ENCODE results near the gene DIAPH2.
A peak's percentile ranks its signal among the peaks of the same experiment; 100 is the strongest.

DNA sequence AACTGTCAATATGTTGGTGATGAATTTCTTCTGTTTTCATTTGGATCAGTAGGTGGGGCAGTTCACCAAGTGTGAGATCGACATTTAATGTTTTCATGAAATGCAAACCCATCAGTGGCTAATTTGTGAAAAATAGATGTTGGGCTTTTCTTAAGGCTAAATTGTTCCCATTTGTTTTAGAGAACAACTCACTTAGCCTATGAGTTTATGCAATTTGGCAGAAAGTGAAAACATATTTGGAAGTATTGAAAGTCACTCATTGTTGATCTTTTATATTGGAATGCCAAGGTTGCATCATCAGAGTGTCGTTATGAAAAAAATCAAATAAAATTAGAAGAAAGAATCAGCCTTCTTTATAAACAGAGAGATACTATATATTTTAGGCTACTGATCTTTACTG lies 331.5 kb downstream of the DIAPH2 start:
- TF ChIP-seq, protein P1, sequence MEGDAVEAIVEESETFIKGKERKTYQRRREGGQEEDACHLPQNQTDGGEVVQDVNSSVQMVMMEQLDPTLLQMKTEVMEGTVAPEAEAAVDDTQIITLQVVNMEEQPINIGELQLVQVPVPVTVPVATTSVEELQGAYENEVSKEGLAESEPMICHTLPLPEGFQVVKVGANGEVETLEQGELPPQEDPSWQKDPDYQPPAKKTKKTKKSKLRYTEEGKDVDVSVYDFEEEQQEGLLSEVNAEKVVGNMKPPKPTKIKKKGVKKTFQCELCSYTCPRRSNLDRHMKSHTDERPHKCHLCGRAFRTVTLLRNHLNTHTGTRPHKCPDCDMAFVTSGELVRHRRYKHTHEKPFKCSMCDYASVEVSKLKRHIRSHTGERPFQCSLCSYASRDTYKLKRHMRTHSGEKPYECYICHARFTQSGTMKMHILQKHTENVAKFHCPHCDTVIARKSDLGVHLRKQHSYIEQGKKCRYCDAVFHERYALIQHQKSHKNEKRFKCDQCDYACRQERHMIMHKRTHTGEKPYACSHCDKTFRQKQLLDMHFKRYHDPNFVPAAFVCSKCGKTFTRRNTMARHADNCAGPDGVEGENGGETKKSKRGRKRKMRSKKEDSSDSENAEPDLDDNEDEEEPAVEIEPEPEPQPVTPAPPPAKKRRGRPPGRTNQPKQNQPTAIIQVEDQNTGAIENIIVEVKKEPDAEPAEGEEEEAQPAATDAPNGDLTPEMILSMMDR (conservative IDR thresholded peaks at IDR 0.05; ENCODE audit: low read depth, low read length) = peak; percentile 25; the same call in 1 of the 2 replicates
- no peak for TF ChIP-seq EZH2 (IDR thresholded peaks at IDR 0.05; ENCODE audit: borderline replicate concordance, low read depth, low read length, poor library complexity, severe bottlenecking)
